OCI-LY7 (cell line): ENCODE results near the gene ENSA.

Experiments used
- EZH2phosphoT487 ChIP-seq: fragments of 200-600 bp; sonication (generic); IDR thresholded peaks from 2 replicates; pipeline ENCODE4 v1.6.1; 2018; ENCODE audit warnings: low read depth, borderline replicate concordance, mild to moderate bottlenecking, mixed run types, antibody characterized with exemption, low read length, moderate library complexity, mixed read lengths
- TF ChIP-seq, protein P1 (sequence below): fragments of 200-600 bp; sonication (generic); conservative IDR thresholded peaks from 2 replicates; pipeline ENCODE4 v1.5.1; 2014; ENCODE audit warnings: mild to moderate bottlenecking, antibody characterized with exemption, low read length, moderate library complexity, mixed read lengths

DNA sequence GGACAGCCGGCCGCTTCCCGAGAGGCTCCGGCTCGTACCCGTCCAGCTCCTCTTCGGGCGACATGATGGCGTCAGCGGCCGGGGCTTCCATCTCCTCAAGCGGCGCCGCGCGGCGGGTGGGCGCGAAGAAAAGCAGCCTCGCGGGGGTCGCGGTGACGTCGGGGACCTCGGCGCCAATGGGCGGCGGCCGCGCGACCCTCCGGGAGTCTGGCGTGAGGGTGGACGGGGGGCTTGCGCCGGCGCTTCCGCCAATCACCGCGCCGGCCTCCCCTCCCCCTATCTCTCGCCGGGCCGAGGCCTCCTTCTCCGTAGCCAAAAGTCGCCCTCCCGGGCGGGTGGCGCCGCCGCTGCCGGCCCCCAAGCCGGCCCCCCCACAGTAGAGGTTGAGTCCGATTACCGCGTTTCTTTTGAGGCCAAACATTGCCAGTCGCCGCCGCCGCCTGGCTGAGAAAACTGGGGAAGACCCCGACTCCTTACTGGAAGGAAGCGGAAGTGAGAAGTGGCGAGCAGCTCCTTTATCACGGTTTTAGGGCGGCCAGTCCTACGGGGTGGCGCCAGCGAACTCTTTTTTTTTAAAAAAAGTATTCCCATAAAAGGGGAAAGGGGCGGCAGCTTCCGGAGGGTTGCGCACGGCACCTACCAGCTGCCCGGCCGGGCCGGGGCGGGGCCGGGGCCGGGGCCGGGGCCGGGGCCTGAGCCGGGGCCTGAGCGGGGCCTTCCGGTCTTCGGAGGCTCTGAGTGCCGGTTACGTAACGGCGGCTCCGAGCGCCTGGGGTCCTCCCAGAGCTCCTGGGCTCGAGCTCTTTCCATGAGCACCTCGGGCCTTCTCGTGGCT lies 50.1 kb downstream of the ENSA start, which contains the start of gene MCL1:
- TF ChIP-seq, protein P1, sequence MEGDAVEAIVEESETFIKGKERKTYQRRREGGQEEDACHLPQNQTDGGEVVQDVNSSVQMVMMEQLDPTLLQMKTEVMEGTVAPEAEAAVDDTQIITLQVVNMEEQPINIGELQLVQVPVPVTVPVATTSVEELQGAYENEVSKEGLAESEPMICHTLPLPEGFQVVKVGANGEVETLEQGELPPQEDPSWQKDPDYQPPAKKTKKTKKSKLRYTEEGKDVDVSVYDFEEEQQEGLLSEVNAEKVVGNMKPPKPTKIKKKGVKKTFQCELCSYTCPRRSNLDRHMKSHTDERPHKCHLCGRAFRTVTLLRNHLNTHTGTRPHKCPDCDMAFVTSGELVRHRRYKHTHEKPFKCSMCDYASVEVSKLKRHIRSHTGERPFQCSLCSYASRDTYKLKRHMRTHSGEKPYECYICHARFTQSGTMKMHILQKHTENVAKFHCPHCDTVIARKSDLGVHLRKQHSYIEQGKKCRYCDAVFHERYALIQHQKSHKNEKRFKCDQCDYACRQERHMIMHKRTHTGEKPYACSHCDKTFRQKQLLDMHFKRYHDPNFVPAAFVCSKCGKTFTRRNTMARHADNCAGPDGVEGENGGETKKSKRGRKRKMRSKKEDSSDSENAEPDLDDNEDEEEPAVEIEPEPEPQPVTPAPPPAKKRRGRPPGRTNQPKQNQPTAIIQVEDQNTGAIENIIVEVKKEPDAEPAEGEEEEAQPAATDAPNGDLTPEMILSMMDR: peak; percentile 30; the same call in 1 of the 2 replicates
- TF ChIP-seq EZH2phosphoT487: no peak
